Uterus (tissue), 4 donors: Measurements from ENCODE around the gene EME2. TPM values are rescaled to one million over a fixed set of nuclear protein-coding genes. Genes with fewer than 3 reads are reported as not detected.

Experiments
- DNase-seq, 2 donors: peaks; one replicate each; pipeline ENCODE4 v3.0.0-alpha.2; 2019 to 2020
- H3K27ac ChIP-seq, 2 donors: fragments of 200-600 bp; sonication (generic); 1 replicate in 1 of 2; 2 replicates in 1 of 2; pipeline ENCODE4 v1.5.1; 2016 to 2018
- H3K27me3 ChIP-seq, 2 donors: fragments of 200-600 bp; sonication (generic); one replicate each; pipeline ENCODE4 v1.5.1; 2018 to 2019; ENCODE audit warnings: control low read depth in 1 of 2
- H3K36me3 ChIP-seq, 2 donors: fragments of 200-600 bp; sonication (generic); one replicate each; pipeline ENCODE4 v1.5.1; 2019; ENCODE audit warnings: control low read depth in 1 of 2
- H3K4me1 ChIP-seq, 2 donors: fragments of 200-600 bp; sonication (generic); one replicate each; pipeline ENCODE4 v1.5.1; 2018 to 2019; ENCODE audit warnings: control low read depth in 1 of 2
- H3K4me3 ChIP-seq, 2 donors: fragments of 200-600 bp; sonication (generic); 1 replicate in 1 of 2; 2 replicates in 1 of 2; pipeline ENCODE4 v1.5.1; 2018 to 2019; ENCODE audit warnings: mild to moderate bottlenecking in 1 of 2
- H3K9me3 ChIP-seq, 2 donors: fragments of 200-600 bp; sonication (generic); one replicate each; pipeline ENCODE4 v1.5.1; 2019; ENCODE audit warnings: control low read depth in 1 of 2
- POLR2A ChIP-seq, 2 donors: fragments of 450-650 bp; IDR thresholded peaks; one replicate each; pipeline ENCODE4 v1.6.1; 2016; ENCODE audit warnings: antibody characterized with exemption in 2 of 2, mild to moderate bottlenecking in 1 of 2, moderate library complexity in 1 of 2
- intact Hi-C: fragments of 100-400 bp; cut with DNase I; formaldehyde crosslinking; loops from one replicate; pipeline ENCODE4 v1.15.1; 2023; ENCODE audit warnings: low total_unique reads
- total RNA-seq, 4 donors: library from RNA; depleted of rRNA in 3 of 4; stranded (reverse); fragments of >200 nt in 3 of 4; gene quantifications; one replicate each; pipeline versions ENCODE4 v1.1.0 to v1.2.4, GENCODE V29; 2014 to 2023
- TF ChIP-seq, protein P1 (sequence below), 4 experiments: fragments of 200-600 bp in 2 of 4; fragments of 450-650 bp in 2 of 4; sonication (generic) in 2 of 4; IDR thresholded peaks; one replicate each; pipeline ENCODE4 v1.5.1; 2016 to 2019; ENCODE audit warnings: antibody characterized with exemption in 4 of 4, mild to moderate bottlenecking in 2 of 4, moderate library complexity in 1 of 4
- donor health status: DM: yes; HTN: yes; CAD: no.

Gene EME2
- total RNA-seq, 4 donors from 2014 or later, result 2.6 to 28.2 (median 8.0) TPM

DNA sequence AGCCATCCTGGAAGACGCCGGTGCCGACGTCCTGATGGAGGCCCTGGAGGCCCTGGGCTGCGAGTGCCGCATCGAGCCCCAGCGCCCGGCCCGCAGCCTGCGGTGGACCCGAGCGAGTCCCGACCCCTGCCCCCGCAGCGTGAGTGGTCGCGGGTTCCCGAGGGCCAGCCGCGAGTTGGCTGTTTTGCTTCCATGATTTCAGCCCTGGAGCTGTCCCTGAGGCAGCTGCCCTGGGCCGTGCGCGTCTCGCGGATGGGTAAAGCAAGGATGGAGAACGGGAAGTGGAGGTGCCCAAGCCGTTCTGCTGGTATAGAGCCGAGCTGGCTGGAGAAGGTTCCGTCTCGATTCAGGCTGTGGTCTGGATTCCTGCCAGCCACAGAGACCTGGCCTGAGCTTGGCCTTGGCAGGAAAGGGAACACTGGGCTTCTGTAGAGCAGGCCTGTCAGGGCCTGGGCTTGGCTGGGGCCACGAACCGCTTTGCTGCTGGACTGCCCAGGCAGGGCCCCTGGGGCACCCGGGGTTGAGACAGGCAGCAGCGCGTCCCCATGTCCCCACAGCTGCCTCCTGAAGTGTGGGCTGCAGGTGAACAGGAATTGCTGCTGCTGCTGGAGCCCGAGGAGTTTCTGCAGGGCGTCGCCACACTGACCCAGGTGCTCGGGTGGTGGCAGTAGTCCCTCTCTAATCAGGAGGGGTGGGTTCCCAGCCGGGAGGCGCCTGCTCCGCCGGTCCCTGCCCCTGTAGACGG, 1.3 kb downstream of the EME2 start:
- H3K4me1 ChIP-seq, result peaks cover 0 to 33% of the 10 kb centered on the region in 2 donors
- peak overlapping the region; percentile 80 to 87 for H3K27ac ChIP-seq
- no peaks in the 10 kb centered on the region for H3K27me3 ChIP-seq
- H3K9me3 ChIP-seq, result no peaks in the 10 kb centered on the region
- H3K36me3 ChIP-seq, result no peaks in the 10 kb centered on the region
- no peak for DNase-seq
- TF ChIP-seq, protein P1, sequence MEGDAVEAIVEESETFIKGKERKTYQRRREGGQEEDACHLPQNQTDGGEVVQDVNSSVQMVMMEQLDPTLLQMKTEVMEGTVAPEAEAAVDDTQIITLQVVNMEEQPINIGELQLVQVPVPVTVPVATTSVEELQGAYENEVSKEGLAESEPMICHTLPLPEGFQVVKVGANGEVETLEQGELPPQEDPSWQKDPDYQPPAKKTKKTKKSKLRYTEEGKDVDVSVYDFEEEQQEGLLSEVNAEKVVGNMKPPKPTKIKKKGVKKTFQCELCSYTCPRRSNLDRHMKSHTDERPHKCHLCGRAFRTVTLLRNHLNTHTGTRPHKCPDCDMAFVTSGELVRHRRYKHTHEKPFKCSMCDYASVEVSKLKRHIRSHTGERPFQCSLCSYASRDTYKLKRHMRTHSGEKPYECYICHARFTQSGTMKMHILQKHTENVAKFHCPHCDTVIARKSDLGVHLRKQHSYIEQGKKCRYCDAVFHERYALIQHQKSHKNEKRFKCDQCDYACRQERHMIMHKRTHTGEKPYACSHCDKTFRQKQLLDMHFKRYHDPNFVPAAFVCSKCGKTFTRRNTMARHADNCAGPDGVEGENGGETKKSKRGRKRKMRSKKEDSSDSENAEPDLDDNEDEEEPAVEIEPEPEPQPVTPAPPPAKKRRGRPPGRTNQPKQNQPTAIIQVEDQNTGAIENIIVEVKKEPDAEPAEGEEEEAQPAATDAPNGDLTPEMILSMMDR (IDR thresholded peaks at IDR 0.05), result no peak
- TF ChIP-seq POLR2A (IDR thresholded peaks at IDR 0.05), result no peak
- intact Hi-C loops, result no loop called here
- H3K4me3 ChIP-seq, result peak overlapping the region; percentile 56 to 87

DNA sequence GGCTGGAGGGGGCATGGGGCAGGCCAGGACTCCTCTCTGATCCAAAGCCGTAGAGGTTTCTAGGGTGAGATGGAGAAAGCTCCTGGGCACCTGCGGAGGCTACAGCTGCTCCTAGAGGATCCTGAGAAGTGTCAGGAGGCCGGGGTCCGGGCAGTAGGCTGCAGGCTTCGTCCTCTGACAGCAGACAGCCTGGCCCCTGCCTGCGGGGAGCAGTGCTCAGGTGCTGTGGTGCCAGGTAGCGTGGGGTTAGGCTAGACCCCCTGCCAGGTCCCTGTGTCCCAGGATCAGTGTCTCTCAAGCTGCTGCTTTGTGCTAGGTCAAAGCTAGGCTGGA, 1.8 kb downstream of the EME2 start:
- intact Hi-C loops, result no loop called here

DNA sequence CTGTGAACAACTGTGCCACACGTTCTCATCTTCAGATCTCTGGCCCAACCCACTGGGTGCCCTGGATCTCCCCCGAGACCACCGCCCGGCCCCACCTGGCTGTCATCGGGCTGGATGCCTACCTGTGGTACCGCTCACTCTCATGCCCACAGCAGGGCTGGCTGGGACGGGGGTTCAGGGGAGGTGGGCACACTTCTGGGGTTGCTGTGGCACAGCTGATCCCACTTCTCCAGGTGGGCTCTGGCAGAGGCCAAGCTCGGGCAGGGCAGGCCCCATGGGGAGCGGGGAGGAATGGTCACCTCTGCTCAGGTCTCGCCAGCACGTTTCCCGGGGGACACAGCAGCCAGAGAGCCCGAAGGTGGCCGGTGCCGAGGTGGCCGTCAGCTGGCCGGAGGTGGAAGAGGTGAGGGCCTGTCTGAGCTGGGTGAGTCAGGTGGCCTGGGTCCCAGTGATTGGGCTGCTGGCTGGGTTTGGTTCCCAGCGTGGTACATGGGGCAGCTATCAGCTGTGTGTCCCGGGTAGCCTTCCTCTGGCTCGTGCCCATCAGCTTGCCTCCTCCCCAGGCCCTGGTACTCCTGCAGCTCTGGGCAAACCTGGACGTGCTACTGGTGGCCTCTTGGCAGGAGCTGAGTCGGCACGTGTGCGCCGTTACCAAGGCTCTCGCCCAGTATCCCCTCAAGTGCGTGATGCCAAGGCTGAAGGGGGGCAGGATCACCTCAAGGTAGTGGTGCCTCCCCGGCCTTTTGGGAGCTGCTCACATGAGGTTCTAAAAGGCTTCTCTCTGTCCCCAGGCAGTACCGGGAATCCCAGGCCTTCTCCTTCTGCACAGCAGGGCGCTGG, 2.6 kb downstream of the EME2 start:
- Histone ChIP-seq H3K27ac (no peak overlapping the region), H3K9me3 (no peaks in the 10 kb centered on the region), H3K4me3 (no peak overlapping the region), H3K36me3 (no peaks in the 10 kb centered on the region), H3K4me1 (peaks cover 0 to 25% of the 10 kb centered on the region in 2 donors), H3K27me3 (no peaks in the 10 kb centered on the region)
- TF ChIP-seq, protein P1 (IDR thresholded peaks at IDR 0.05), result no peak
- TF ChIP-seq POLR2A (IDR thresholded peaks at IDR 0.05), result no peak
- intact Hi-C loops, result no loop called here
- DNase-seq, result no peak

More for the DNA sequence above, 1.8 kb downstream of the EME2 start:
- Histone ChIP-seq H3K9me3 (no peaks in the 10 kb centered on the region), H3K27me3 (no peaks in the 10 kb centered on the region), H3K4me1 (peaks cover 0 to 33% of the 10 kb centered on the region in 2 donors), H3K27ac (no peak overlapping the region), H3K36me3 (no peaks in the 10 kb centered on the region), H3K4me3 (no peak overlapping the region)
- no peak for DNase-seq
- TF ChIP-seq, protein P1 (IDR thresholded peaks at IDR 0.05), result no peak
- no peak for TF ChIP-seq POLR2A (IDR thresholded peaks at IDR 0.05)

DNA sequence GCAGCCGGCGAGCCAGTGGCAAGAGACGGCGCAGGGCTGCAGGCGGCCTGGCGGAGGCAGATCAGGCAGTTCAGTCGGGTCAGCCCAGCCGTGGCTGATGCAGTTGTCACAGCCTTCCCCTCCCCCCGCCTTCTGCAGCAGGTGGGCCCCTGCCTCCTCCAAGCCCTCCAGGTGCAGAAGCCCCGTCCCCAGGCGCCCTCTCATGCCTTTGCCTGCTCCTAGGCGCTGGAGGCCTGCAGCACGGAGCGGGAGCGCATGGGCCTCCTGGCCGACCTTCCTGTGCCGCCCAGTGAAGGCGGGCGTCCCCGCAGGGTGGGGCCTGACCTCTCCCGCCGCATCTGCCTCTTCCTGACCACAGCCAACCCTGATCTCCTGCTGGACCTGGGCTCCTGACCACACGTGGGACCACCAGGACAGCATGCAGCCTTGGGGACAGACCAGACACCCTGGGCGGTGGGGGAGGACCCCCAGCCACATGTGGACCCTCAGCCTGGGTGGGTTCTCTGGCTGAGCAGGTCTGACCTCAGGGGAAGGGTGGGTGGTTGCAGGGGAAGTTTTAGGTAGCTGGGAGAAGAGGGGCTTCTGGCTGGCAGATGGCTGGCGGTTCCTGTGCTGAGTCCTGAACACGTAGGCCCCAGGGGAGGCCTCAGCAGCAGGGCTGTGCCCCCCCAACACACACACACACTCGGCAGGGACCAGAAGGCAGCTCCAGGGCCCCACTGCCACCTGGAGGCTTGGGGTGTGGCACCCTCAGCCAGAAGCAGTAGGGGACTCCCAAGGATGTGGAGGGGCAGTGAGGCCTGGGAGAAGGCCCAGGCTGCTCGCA, 3.4 kb downstream of the EME2 start:
- Histone ChIP-seq H3K4me3 (no peak overlapping the region), H3K27me3 (no peaks in the 10 kb centered on the region), H3K4me1 (peaks cover 0 to 23% of the 10 kb centered on the region in 2 donors), H3K27ac (no peak overlapping the region), H3K36me3 (no peaks in the 10 kb centered on the region), H3K9me3 (no peaks in the 10 kb centered on the region)
- DNase-seq, result no peak
- TF ChIP-seq, protein P1 (IDR thresholded peaks at IDR 0.05), result no peak
- no peak for TF ChIP-seq POLR2A (IDR thresholded peaks at IDR 0.05)
- intact Hi-C loops, result no loop called here
